SW 1271 (cell line): ENCODE data around the gene STAM.
"Not testable (repeated sequence)": the region's sequence is repeated elsewhere in the genome, so short reads cannot be mapped to it uniquely, and the experiment has no call there.

Source experiments
- DNase-seq, 2 experiments: peaks; one replicate each; lab custom pipeline; 2025; lab: John Stamatoyannopoulos, UW

The STAM gene

DNA sequence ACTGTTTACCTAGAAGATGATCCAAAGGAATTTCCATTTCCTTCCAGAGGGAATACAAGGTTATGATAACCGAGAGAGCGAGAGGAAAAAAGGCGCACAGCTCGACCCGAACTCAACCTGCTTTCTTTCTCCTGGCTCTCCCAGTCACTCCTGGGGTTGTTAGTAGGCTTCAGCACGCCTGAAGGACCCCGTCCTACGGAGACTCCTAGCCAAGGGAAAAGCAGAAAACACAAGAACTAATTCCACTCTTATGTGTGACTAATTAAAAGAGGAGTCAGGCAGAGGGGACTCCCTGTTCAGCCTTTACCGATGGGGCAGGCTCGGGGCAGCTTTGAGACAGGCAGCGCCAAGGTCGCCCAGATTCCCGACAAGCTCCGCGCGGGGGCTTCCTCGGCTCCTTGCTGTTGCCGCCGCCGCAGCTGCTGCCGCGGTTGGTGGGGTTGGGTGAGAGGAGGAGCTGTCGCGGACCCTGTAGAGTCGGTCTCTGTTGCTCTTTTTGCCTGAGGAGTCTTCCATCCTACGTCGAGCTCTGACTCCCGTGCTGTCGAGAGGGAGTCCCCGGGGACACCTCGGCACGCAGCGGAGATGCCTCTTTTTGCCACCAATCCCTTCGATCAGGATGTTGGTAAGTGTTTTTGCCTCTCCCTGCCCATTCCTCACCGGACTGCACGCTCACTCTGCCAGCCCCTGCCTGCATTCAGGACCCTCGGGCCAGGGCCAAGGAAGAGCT, at the start of gene STAM:
STAM (plus strand) TSS at position 397 of the 730 bp plus-strand sequence; CDS start at position 586, 189 bp downstream.
- peak; percentile 66 to 92 for DNase-seq

DNA sequence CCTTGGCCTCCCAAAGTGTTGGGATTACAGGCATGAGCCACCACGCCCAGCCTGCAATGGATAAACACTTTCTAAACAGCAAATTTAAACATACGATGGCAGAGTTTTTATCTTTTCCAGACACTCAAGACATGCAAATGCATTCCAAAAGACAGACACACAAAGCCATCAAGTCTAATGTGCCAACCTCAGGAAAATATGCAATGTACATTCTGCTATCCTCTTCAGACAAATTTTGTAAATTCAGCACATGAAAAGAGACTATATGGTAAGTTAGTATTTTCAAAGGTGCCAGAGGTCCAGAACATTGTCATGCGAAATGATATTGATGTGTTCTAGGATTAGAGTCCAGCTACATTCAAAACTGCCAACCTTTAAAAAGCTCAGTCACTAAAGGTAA, 46.6 kb upstream of the STAM start:
- no peak for DNase-seq

DNA sequence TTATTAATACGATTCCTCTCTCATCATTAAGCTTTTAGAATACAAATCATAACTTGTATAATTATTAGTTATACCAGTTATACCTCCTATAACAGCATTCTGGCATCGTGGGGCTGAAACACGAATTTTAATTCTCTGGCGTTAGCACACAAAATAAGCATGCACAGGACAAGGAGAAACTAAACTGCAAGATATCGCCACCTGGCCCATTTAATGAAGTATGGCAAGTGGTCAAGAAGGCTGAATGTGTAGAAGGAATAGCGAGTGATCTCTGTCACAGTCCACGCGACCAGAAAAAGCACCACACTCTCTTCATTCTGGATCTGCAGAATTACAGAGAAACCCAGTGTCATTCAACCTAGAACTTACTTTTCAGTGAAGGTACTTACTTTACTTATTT, 44.9 kb upstream of the STAM start:
- peak in 1 of 2 experiments; percentile 7 for DNase-seq

DNA sequence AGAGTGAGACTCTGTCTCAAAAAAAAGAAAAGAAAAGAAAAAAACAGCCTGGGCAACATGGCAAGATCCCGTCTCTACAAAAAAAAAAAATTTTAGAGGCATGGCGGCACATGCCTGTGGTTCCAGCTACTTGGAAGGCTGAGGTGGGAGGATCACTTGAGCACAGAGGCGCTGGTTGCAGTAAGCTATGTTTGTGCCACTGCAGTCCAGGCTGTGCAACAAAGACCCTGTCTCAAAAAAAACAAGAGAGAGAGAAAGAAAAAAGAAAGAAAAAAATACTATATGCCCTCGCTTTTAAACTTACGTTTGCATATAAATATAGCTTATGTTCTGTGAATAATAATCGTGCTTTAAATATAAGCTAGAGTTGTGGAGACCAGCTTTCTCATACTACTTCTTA, 38.0 kb upstream of the STAM start:
- no peak for DNase-seq

DNA sequence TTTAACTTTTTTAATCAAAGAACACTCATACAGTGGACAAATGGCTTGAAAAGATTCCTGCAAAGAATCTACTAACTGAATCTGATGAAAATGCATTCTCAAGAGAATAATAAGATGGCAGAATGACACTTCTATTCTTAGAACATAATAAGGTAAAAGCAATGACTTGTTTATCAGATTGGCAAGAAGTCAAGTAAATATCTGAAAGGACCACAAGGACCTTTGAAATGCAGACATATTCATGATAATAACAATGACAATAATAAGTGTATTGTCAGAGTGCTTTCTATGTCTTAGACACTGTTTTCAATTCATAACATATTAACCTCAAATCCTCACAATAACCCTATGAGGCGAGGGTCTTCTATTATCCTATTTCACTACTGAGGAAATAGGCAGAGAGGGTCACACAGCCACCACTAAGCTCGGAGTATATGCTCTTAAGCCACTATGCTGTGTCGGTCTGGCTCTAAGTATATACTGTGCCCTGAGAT, 37.4 kb upstream of the STAM start:
- no peak for DNase-seq

DNA sequence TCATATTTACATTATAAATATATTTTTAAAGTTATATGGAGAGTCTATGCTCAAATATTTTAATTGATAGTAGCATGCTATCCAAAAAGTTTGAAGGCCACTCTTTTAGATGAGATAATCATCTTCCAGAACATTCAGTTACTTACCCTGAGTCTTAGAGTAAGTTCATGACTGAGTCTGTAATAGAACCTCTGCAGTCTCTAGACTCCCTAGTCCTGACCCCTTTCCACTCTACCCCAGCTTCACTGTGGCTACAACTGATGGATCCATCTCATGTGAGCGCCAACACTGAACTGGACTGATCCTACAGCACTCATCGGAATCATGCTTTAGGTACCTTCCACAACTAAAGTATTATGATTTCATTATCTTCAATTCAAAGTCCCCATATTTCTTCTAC, 36.9 kb upstream of the STAM start:
- no peak for DNase-seq

DNA sequence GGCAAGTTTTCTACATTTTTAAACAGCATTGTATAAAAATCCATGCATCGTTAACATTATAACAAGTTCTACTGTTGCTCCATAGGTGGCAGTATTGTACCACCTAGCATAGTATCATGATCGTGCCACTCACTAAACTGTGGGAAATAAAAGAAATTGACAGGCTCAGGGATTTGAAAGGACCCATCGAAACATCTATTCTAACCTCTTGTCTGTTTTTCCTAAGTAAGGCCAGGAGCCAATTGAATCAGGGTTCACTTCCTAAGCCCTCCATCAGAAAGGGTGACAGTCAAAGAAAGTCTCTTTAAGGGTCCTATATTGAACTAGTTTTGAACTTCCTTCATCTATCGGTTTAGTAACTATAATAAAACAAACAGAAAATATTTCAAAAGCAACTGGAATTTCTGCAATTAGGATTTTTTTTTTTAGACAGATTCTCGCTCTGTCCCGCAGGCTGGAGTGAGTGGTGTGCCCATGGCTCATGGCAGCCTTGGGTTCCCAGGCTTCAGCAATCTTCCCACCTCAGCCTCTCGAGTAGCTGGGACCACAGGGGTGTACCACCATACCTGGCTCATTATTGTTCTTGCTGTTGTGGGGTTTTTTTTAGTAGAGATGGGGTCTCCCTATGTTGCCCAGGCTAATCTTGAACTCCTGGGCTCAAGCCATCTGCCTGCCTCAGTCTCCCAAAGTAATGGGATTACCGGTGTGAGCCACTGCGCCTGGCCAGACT, 36.2 kb upstream of the STAM start:
- DNase-seq, result peak; percentile 14 to 48

DNA sequence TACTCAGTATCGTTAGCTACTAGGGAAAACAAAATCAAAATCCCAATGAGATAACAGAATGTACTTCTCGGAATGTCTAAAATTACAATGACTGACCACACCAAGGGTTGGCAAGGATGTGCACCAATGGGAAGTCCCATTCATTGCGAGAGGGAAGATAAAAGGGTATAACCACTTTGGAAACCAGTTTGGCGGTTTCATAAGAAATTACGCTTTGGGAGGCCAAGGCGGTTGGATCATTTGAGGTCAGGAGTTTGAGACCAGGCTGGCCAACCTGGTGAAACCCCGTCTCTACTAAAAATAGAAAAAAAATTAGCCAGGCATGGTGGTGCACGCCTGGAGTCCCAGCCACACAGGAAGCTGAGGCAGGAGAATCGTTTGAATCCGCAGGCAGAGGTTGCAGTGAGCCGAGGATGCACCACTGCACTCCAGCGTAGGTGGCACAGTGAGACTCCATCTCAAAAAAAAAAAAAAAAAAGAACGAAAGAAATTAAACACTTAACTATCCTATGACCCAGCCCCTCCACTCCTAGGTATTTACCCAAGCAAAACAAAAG, 34.4 kb upstream of the STAM start:
- no peak for DNase-seq

DNA sequence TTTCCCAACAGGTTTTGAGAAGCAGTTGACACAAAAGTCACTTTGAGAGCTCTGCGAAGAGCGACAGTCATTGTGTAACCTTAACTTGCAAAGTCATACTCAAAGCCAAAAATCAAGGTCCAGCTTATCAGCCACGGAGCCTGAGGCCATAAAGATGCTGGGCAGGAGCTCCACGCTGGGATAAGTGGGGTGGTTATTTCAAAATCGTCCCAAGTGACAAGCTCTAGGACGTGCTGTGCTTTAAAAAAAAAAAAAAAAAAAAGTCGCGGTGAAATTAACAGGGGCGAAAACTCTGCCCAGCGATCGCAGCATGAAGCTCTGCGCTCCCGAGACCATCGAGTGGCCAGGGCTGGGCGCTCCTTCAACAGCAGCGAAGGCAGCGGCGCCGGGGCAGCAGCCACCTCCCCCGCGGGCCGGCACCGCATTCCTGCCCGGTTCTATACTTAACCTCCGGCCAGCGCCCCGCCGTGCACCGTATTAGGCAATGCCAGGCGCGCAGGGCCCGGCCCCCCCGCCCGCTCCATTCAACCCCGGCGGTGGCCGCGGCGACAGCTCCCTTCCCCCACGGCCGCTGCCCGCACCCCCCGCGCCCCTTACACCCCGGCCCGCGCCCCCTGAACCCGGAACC, 27.4 kb upstream of the STAM start:
- peak; percentile 8 to 21 for DNase-seq

DNA sequence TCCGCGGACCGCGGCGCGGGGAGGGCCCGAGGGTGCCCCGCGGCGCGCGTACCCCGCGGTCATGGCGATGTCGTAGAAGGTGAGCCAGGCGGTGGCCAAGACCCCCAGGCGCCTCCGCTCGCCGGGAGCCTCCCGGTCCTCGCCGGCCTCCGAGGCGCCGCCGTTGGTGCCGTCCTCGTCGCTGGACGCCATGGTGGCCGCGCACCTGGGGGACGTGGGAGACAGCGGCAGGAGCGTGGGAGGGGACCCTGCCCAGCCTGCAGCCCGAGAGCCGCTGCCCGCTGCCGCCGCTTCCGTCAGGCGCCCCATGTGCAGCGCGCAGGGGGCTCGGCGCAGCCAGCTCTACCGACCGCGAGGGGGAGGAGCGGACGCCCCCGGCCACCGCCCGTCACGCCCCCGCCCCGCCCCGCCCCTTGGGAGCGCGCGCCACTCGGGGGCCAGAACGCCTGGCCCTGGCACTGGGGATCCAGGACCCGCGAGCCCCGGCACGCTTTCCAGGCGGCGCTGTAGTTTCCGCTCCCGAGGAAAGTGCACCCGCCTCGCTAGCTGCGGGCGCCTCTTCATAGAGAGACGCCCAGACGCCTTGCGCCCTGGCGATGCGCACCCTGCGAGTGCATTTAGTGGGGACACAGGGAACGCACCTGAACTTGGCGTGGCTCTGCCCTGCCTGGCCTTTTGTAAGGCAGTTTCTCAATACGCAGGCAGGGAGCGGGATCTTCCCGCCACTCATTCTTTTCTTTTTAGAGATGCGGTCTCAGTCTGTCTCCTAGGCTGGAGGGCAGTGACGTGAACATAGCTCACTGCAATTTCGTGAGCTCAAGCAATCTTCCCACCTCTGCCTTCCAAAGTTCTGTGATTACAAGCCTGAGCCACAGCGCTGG, 26.7 kb upstream of the STAM start, which contains the start of gene HACD1:
HACD1 (minus strand) TSS at position 344 of the 881 bp plus-strand sequence; CDS start at position 309, 35 bp downstream.
- DNase-seq, result peak; percentile 43 to 50

DNA sequence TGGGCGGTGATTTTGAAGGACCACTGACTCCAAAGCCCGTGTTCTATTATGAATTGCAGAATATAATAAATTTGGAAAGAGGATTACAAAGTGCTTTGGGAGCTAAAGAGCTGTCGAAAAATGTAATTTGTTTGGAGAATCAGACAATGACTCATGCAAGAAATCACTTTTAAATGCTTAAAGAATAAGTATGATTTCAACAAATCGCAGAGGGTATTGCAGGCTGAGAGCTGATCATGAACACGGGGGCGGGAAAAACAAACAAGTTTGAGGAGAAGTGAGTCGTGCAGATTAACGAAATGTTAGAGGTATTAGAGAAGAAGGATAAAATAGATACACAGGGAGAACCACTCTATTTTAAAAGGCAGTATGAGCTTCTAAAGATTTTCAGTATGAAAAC, 21.9 kb upstream of the STAM start:
- no peak for DNase-seq

DNA sequence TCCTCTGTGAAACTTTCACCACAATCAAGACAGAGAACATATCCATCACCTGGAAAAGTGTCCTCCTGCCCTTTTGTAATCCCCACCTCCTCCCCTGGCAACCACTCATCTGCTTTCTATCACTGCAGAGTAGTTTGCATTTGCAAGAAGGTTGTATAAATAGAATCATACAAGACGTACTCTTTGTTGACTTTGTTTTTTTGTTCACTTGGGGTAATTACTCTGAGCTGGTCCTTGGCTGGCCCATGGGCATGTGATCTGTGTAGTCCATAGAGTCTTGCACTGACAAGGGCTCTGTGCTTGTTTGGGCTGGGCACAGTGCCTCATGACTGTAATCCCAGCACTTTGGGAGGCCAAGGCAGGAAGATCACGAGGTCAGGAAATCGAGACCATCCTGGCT, 19.0 kb upstream of the STAM start:
- DNase-seq, result no peak

DNA sequence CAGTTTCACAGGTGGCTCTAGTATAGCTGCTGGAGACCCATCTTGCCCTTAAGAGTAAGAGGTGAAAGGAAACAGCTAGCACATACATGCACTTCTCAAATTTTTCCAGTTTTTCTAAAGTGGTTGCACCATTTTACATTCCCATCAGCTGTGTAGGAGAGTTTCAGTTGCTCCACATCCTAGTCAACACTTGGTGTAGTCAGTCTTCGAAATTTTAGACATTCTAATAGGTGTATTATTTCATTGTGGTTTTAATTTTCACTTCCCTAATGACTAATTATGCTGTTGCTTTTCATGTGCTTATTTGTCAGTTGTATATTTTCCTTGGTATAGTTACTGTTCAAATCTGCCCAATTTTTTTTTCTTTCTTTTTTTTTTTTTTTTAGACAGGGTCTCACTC, 17.3 kb upstream of the STAM start:
- no peak for DNase-seq

DNA sequence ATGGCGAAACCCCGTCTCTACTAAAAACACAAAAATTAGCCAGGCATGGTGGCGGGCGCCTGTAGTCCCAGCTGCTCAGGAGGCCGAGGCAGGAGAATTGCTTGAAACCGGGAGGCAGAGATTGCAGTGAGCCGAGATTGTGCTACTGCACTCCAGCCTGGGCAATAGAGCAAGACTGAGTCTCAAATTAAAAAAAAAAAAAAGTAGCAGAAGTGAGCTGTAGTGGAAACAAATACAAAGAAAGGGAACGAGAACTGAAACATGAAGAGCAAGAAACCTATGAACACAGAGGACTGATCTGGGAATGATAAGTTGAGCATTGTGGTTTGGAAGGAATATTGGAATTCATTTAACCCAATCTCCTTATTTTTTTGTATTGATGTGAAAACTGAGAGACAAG, 11.4 kb upstream of the STAM start:
- not testable (repeated sequence) for DNase-seq

DNA sequence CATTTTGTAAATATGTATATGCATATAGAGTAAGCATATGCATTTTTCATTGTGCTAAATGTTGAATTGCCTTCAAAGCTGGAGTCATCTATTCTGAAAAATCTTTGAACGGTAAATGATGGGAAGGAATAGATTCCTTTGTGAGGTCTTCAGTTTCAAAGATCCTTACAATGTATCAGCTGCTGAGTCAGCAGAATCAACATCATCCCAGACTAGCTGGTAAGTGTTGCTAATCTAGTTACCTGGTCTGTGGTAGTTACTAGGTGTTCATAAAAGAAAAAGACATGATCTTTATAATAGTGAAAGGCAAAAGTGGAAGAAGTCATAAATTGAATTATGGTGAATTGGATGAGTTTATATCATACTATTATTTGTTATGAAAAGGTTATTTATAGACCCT, 10.6 kb upstream of the STAM start:
- no peak for DNase-seq

DNA sequence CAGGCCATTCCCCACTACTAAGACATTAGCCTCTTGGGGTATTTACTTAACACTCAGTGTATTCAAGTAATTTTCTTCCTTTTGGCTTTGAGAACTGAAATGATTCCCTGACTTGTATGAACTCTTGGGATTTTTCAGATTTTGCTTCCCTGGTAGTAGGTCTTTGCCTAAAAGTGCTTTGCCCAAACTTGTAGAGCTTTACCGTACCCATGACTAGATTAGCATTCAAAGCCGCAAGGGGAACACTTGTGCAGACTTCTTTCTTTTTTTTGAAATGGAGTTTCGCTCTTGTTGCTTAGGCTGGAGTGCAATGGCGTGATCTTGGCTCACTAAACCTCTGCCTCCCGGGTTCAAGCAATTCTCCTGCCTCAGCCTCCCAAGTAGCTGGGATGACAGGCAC, 6.1 kb upstream of the STAM start:
- DNase-seq, result no peak

DNA sequence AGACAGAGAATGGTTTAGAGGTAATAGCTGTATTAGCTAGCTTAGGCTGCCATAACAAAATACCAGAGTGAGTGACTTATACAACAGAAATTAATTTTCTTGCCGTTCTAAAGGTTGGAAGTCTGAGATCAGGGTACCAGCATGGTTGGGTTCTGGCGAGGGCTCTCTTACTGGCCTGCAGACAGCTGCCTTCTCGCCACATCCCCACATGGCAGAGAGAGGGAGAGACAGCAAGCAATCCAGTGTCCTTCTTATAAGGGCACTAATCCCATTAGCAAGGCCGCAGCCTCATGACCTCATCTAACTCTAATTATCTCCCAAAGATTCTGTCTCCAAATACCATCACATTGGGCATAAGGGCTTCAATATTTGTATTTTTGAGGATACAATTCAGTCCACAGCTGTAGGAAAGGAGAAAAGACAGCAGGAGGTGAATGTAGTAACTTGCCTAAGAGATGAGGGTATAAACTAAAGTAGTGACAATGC, 3.6 kb upstream of the STAM start:
- DNase-seq, result no peak

DNA sequence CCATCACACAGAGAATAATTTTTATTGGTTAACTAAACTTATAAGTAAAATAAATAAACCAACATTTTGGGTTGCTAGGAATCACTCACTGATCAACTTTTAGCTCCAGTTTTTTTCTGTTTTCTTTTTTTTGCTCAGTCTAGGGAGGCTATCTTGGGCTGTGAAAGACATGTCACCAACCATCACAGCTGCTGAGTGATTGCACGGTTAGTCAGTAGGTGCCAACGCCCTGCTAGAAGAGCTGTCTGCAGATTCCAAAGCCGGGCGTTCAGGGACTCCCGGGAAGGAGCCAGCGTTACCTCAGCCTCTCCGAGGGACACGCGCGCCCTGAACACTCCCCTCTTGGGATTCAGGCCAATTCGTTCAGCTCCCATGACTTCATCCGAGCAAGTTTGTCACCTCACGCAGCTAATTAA, 604 bp upstream of the STAM start:
- peak in 1 of 2 experiments; percentile 19 for DNase-seq

DNA sequence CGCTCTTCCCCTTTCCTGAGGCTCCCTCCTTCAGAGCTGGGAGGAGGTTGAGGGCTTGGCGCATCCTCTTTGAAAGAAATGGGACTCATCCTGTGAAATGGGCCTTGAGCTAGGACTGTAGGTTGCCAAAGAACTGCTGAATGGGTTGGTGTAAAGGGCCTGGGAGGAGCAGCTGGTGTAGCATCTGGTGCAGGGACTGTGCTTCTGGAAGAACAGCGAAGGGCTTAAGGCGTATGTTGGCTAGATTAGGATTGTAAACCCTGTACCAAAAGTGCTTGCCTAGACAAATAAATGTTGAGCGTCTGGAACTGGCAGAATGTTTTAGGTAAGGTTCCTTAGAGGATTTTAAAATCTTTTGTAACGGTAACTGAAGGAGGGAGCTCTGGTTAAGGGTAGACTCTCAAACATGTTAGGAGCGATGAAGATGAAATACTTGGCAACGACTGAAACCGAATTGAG, 563 bp downstream of the STAM start:
- peak in 1 of 2 experiments; percentile 36 for DNase-seq

DNA sequence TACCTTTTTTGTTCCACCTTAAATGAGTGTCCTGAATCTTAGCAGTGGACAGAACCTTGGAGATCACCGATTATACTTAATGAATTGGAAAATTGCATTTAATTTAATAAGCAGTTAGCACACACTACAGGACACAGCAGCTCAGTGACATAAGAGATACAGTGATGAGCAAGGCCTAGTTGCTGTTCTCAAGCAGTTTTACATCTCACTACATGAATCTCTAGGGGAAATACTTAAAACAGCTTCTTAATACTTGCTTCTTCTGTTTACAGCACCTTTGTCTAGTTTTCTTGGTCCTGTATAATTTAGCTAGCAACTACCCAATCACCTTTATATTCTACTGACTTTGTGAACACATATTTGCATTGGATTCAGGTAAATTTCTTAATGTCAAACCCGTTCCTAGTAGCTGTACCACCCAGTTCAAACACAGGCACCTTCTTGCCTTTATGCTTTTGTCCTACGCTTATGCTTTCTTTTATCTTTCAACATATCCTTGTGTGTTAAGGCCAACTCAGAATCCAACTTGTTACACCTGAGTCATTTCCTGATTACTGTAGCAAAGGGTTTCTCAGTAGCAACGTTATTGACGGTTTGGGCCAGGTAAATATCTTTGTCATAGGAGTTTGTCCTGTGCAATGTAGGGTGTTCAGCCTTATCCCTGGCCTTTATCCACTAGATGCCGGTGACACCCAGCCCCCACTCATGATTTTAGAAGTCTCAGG, 1.8 kb downstream of the STAM start:
- peak in 1 of 2 experiments; percentile 30 for DNase-seq
